ENCODE data around the gene PDE4D. TPM values are rescaled to one million over a fixed set of nuclear protein-coding genes. Genes with fewer than 3 reads are reported as not detected.

Gene PDE4D
- total RNA-seq, 1 experiment from 2014 or later = 3.3 TPM

DNA sequence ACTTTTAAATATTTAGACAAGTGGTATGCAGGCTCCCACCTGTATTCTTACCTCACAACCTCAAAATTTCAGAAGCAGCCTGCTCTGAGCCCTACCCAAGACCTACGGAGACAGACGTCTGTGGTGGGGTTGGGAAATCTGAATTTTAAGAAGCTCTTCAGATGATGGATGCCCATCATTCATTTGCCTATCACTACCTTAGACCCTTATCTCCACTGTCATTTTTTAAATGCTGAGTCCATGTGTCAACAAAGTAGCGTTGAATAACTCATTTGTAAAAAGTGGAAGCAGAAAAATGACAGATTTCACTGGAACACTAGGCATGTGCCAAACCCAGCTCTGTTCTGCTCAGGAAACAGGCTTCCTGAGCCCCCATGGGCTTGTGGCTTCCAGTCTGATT lies 85.7 kb downstream of the PDE4D start:
- ChIA-PET CTCF (interaction anchor here (1.0 kb wide), 1 partner anchor 479 kb away, joined by 3 read pairs; no protein-coding TSS in a partner anchor), POLR2A (no interaction called here)
- H3K4me3 Mint-ChIP-seq = no peak overlapping the region
- peaks cover 3% of the 10 kb centered on the region; the same call in 1 of the 2 replicates for H3K27me3 Mint-ChIP-seq (ENCODE audit: low read depth)
- 0 out of 2 replicates have a peak, but pooled peaks cover 4% of the 10 kb centered on the region for H3K4me1 Mint-ChIP-seq
- ATAC-seq (no peak), DNase-seq (ENCODE audit: low spot score) (no peak)
- no peaks in the 10 kb centered on the region for H3K36me3 Mint-ChIP-seq
- no peak overlapping the region for H3K27ac Mint-ChIP-seq
- H3K9me3 Mint-ChIP-seq = peaks cover 1% of the 10 kb centered on the region
- no peak for TF ChIP-seq FOXP1 (CRISPR knock-in tag; IDR thresholded peaks at IDR 0.05; ENCODE audit: borderline replicate concordance)
- no peak for TF ChIP-seq ETV6 (CRISPR knock-in tag; IDR thresholded peaks at IDR 0.05)
- no peak for TF ChIP-seq NFATC4 (CRISPR knock-in tag; IDR thresholded peaks at IDR 0.05)
- TF ChIP-seq, protein P1, sequence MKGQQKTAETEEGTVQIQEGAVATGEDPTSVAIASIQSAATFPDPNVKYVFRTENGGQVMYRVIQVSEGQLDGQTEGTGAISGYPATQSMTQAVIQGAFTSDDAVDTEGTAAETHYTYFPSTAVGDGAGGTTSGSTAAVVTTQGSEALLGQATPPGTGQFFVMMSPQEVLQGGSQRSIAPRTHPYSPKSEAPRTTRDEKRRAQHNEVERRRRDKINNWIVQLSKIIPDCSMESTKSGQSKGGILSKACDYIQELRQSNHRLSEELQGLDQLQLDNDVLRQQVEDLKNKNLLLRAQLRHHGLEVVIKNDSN (CRISPR knock-in tag; IDR thresholded peaks at IDR 0.05) = no peak
- TF ChIP-seq, protein P2, sequence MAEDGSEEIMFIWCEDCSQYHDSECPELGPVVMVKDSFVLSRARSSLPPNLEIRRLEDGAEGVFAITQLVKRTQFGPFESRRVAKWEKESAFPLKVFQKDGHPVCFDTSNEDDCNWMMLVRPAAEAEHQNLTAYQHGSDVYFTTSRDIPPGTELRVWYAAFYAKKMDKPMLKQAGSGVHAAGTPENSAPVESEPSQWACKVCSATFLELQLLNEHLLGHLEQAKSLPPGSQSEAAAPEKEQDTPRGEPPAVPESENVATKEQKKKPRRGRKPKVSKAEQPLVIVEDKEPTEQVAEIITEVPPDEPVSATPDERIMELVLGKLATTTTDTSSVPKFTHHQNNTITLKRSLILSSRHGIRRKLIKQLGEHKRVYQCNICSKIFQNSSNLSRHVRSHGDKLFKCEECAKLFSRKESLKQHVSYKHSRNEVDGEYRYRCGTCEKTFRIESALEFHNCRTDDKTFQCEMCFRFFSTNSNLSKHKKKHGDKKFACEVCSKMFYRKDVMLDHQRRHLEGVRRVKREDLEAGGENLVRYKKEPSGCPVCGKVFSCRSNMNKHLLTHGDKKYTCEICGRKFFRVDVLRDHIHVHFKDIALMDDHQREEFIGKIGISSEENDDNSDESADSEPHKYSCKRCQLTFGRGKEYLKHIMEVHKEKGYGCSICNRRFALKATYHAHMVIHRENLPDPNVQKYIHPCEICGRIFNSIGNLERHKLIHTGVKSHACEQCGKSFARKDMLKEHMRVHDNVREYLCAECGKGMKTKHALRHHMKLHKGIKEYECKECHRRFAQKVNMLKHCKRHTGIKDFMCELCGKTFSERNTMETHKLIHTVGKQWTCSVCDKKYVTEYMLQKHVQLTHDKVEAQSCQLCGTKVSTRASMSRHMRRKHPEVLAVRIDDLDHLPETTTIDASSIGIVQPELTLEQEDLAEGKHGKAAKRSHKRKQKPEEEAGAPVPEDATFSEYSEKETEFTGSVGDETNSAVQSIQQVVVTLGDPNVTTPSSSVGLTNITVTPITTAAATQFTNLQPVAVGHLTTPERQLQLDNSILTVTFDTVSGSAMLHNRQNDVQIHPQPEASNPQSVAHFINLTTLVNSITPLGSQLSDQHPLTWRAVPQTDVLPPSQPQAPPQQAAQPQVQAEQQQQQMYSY (CRISPR knock-in tag; IDR thresholded peaks at IDR 0.05) = no peak
- TF ChIP-seq HMGA2 (CRISPR knock-in tag; IDR thresholded peaks at IDR 0.05) = no peak

- H3K4me3 Mint-ChIP-seq = no peak overlapping the region
- no peak for DNase-seq (ENCODE audit: low spot score)
- POLR2A ChIA-PET = interaction anchor here (1.5 kb wide), 1 partner anchor 10 kb away, joined by 3 read pairs; no protein-coding TSS in a partner anchor
- no peak for TF ChIP-seq TCF7 (CRISPR knock-in tag; IDR thresholded peaks at IDR 0.05; ENCODE audit: low read depth)
- no peak for TF ChIP-seq SOX15 (CRISPR knock-in tag; IDR thresholded peaks at IDR 0.05)
- TF ChIP-seq CDX4 (CRISPR knock-in tag; IDR thresholded peaks at IDR 0.05; ENCODE audit: borderline replicate concordance) = no peak
- TF ChIP-seq RORB (CRISPR knock-in tag; IDR thresholded peaks at IDR 0.05) = no peak
- no peak for TF ChIP-seq CTCF (IDR thresholded peaks at IDR 0.05)
- no peak for TF ChIP-seq ERG (CRISPR knock-in tag; IDR thresholded peaks at IDR 0.05)
- TF ChIP-seq JAZF1 (CRISPR knock-in tag; IDR thresholded peaks at IDR 0.05) = no peak
- no peak for TF ChIP-seq ATF2 (CRISPR knock-in tag; IDR thresholded peaks at IDR 0.05; ENCODE audit: borderline replicate concordance, low read depth)
- TF ChIP-seq ATF6 (CRISPR knock-in tag; IDR thresholded peaks at IDR 0.05) = no peak
- no peak for TF ChIP-seq ZNF671 (CRISPR knock-in tag; IDR thresholded peaks at IDR 0.05)
- no peak for TF ChIP-seq ESRRA (CRISPR knock-in tag; IDR thresholded peaks at IDR 0.05; ENCODE audit: borderline replicate concordance)
- no peak for TF ChIP-seq TEAD1 (CRISPR knock-in tag; IDR thresholded peaks at IDR 0.05)
- no peak for TF ChIP-seq TP53 (CRISPR knock-in tag; IDR thresholded peaks at IDR 0.05)
- no peak for TF ChIP-seq ZNF232 (CRISPR knock-in tag; IDR thresholded peaks at IDR 0.05)
- TF ChIP-seq SMAD3 (CRISPR knock-in tag; IDR thresholded peaks at IDR 0.05; ENCODE audit: borderline replicate concordance) = no peak
- no peak for TF ChIP-seq IRF2 (CRISPR knock-in tag; IDR thresholded peaks at IDR 0.05; ENCODE audit: borderline replicate concordance, low read depth)
- no peak for TF ChIP-seq E2F5 (CRISPR knock-in tag; IDR thresholded peaks at IDR 0.05)
These were observed 93.1 kb downstream of the PDE4D start for GRCh38 chr5:59800347-59800893.

More at GRCh38 chr5:59800347-59800893, 93.1 kb downstream of the PDE4D start:
- Mint-ChIP-seq H3K27me3 (ENCODE audit: low read depth) (no peaks in the 10 kb centered on the region), H3K9me3 (peaks cover 4% of the 10 kb centered on the region), H3K4me1 (peaks cover 15% of the 10 kb centered on the region), H3K27ac (no peak overlapping the region), H3K36me3 (no peaks in the 10 kb centered on the region)
- CTCF ChIA-PET = interaction anchor here (0.6 to 2.1 kb wide), 26 partner anchors 10 to 761 kb away, joined by 3 to 19 read pairs (median 4); no protein-coding TSS in a partner anchor
- peak; percentile 92 for ATAC-seq
